GM12878 (cell line): ENCODE measurements around the gene CDH2. TPM values are rescaled to one million over a fixed set of nuclear protein-coding genes. Genes with fewer than 3 reads are reported as not detected.

Source experiments
- CEBPB ChIP-seq, 2 experiments: fragments of 150-350 bp in 1 of 2; IDR thresholded peaks; 2 replicates each; pipeline ENCODE4 v1.6.1; 2012 to 2014; ENCODE audit warnings: low read depth in 2 of 2, low read length in 2 of 2, borderline replicate concordance in 1 of 2, inconsistent platforms in 1 of 2
- CTCF ChIP-seq, 3 experiments: IDR thresholded peaks in 2 of 3; conservative IDR thresholded peaks in 1 of 3; 2 replicates each; pipeline ENCODE4 v1.5.1; 2011; ENCODE audit warnings: low read depth in 3 of 3, low read length in 3 of 3, mild to moderate bottlenecking in 3 of 3, control low read depth in 2 of 3, moderate library complexity in 2 of 3, inconsistent platforms in 1 of 3, mixed read lengths in 1 of 3; ENCODE audit not compliant: control insufficient read depth in 2 of 3, insufficient read depth in 1 of 3; ENCODE audit errors: extremely low read depth in 1 of 3
- FOS ChIP-seq: IDR thresholded peaks from 3 replicates; pipeline ENCODE4 v1.6.1; 2011; ENCODE audit warnings: borderline replicate concordance; ENCODE audit not compliant: insufficient read length; ENCODE audit errors: extremely low read depth
- LARP7 ChIP-seq: fragments of 450-650 bp; IDR thresholded peaks from 2 replicates; pipeline ENCODE4 v1.6.1; 2017; ENCODE audit warnings: mild to moderate bottlenecking
- SUPT20H ChIP-seq: IDR thresholded peaks from 2 replicates; pipeline ENCODE4 v1.6.1; 2011; ENCODE audit warnings: low read depth, mild to moderate bottlenecking, low read length, moderate library complexity, borderline replicate concordance; ENCODE audit not compliant: control insufficient read depth
- polyA plus RNA-seq, 11 experiments: library from polyadenylated mRNA; depleted of rRNA in 4 of 11; unstranded in 6 of 11; stranded (reverse) in 5 of 11; fragments of >200 nt; fragmentation: Nextera tagmentation in 4 of 11; fragmentation: Illumina TruSeq in 1 of 11; extraction: Ambion mirVana in 4 of 11; extraction: Trizol in 1 of 11; gene quantifications; 1 replicate in 1 of 11; 2 replicates in 10 of 11; pipeline versions ENCODE4 v1.2.1 to v1.2.3, GENCODE V29; 2011 to 2016; ENCODE audit warnings: inconsistent platforms in 2 of 11, missing spikeins in 2 of 11, low read depth in 1 of 11
- total RNA-seq, 4 experiments: library from RNA; depleted of rRNA in 3 of 4; stranded (reverse); fragments of >200 nt in 3 of 4; fragmentation: Illumina TruSeq in 1 of 4; extraction: Trizol in 1 of 4; gene quantifications; 2 replicates each; pipeline versions ENCODE4 v1.2.1 to v1.2.3, GENCODE V29; 2013 to 2021
- TF ChIP-seq, protein P1 (sequence below): fragments of 450-650 bp; IDR thresholded peaks from 2 replicates; pipeline ENCODE4 v1.6.1; 2014; ENCODE audit warnings: mild to moderate bottlenecking
- TF ChIP-seq, protein P2 (sequence below): fragments of 450-650 bp; IDR thresholded peaks from 2 replicates; pipeline ENCODE4 v1.6.1; 2017; ENCODE audit warnings: mild to moderate bottlenecking, low read depth, inconsistent platforms; ENCODE audit not compliant: poor library complexity, severe bottlenecking
- TF ChIP-seq, protein P3 (sequence below): fragments of 450-650 bp; formaldehyde crosslinking; IDR thresholded peaks from 2 replicates; pipeline ENCODE4 v1.5.0; 2022; ENCODE audit warnings: mild to moderate bottlenecking, missing genetic modification characterization
- TF ChIP-seq, protein P4 (sequence below): IDR thresholded peaks from 2 replicates; pipeline ENCODE4 v1.6.1; 2012; ENCODE audit warnings: low read depth, low read length, improper control_type of control experiment

CDH2 gene
- total and polyA plus RNA-seq, 10 of the 15 experiments (the other 5 are each of a cell fraction or from before 2014, with no cell fraction given): 0.01 to 0.25 (median 0.06) TPM; not detected in 4

DNA sequence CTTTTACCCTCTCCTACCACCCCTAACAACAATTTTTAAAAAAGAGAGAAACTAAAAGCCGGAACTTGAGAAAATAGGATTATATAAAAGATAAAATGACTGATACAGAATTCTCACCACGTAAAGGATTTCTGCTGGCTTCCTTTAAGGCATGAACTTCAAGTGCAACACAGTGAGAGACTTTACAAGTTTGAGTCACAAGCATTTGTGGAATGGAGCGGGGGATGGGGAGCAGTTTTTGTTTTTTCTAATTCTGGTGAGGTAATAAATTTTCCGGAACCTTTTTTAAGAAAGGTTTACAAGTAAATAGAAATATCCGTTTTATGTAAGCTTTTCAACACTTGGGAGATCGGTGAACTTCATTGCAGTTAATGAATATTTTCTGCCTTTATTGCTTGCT, 1.8 kb upstream of the CDH2 start (continued):
- TF ChIP-seq, protein P1, sequence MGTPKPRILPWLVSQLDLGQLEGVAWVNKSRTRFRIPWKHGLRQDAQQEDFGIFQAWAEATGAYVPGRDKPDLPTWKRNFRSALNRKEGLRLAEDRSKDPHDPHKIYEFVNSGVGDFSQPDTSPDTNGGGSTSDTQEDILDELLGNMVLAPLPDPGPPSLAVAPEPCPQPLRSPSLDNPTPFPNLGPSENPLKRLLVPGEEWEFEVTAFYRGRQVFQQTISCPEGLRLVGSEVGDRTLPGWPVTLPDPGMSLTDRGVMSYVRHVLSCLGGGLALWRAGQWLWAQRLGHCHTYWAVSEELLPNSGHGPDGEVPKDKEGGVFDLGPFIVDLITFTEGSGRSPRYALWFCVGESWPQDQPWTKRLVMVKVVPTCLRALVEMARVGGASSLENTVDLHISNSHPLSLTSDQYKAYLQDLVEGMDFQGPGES: no peak
- TF ChIP-seq, protein P2, sequence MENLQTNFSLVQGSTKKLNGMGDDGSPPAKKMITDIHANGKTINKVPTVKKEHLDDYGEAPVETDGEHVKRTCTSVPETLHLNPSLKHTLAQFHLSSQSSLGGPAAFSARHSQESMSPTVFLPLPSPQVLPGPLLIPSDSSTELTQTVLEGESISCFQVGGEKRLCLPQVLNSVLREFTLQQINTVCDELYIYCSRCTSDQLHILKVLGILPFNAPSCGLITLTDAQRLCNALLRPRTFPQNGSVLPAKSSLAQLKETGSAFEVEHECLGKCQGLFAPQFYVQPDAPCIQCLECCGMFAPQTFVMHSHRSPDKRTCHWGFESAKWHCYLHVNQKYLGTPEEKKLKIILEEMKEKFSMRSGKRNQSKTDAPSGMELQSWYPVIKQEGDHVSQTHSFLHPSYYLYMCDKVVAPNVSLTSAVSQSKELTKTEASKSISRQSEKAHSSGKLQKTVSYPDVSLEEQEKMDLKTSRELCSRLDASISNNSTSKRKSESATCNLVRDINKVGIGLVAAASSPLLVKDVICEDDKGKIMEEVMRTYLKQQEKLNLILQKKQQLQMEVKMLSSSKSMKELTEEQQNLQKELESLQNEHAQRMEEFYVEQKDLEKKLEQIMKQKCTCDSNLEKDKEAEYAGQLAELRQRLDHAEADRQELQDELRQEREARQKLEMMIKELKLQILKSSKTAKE: no peak
- TF ChIP-seq CEBPB (IDR thresholded peaks at IDR 0.05; ENCODE audit: borderline replicate concordance in 1 of 2, low read depth in 2 of 2, low read length in 2 of 2) (no peak), FOS (no peak), LARP7 (no peak), CTCF (IDR thresholded peaks at IDR 0.05 in 2 of 3, conservative IDR thresholded peaks at IDR 0.05 in 1 of 3; ENCODE audit: control insufficient read depth in 2 of 3, extremely low read depth in 1 of 3, insufficient read depth in 1 of 3, low read depth in 3 of 3, low read length in 3 of 3) (no peak), SUPT20H (no peak)
- TF ChIP-seq, protein P3, sequence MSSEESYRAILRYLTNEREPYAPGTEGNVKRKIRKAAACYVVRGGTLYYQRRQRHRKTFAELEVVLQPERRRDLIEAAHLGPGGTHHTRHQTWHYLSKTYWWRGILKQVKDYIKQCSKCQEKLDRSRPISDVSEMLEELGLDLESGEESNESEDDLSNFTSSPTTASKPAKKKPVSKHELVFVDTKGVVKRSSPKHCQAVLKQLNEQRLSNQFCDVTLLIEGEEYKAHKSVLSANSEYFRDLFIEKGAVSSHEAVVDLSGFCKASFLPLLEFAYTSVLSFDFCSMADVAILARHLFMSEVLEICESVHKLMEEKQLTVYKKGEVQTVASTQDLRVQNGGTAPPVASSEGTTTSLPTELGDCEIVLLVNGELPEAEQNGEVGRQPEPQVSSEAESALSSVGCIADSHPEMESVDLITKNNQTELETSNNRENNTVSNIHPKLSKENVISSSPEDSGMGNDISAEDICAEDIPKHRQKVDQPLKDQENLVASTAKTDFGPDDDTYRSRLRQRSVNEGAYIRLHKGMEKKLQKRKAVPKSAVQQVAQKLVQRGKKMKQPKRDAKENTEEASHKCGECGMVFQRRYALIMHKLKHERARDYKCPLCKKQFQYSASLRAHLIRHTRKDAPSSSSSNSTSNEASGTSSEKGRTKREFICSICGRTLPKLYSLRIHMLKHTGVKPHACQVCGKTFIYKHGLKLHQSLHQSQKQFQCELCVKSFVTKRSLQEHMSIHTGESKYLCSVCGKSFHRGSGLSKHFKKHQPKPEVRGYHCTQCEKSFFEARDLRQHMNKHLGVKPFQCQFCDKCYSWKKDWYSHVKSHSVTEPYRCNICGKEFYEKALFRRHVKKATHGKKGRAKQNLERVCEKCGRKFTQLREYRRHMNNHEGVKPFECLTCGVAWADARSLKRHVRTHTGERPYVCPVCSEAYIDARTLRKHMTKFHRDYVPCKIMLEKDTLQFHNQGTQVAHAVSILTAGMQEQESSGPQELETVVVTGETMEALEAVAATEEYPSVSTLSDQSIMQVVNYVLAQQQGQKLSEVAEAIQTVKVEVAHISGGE: no peak
- TF ChIP-seq, protein P4, sequence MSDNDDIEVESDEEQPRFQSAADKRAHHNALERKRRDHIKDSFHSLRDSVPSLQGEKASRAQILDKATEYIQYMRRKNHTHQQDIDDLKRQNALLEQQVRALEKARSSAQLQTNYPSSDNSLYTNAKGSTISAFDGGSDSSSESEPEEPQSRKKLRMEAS: no peak
